Endothelial cell of umbilical vein (primary cell): ENCODE measurements around the gene AK5.

ENCODE experiments used
- JUN ChIP-seq: IDR thresholded peaks from 2 replicates; pipeline ENCODE4 v1.6.1; 2011; ENCODE audit warnings: borderline replicate concordance, low read depth; ENCODE audit not compliant: insufficient read length, insufficient read depth
- MYC ChIP-seq: IDR thresholded peaks from one replicate; pipeline ENCODE4 v1.6.1; 2011; ENCODE audit warnings: mild to moderate bottlenecking, low read depth, low read length
- TF ChIP-seq, protein P1 (sequence below), 2 donors: IDR thresholded peaks; 1 replicate in 1 of 2; 2 replicates in 1 of 2; pipeline ENCODE4 v1.5.1; 2011; ENCODE audit warnings: low read length in 2 of 2, mild to moderate bottlenecking in 2 of 2, moderate library complexity in 2 of 2, control low read depth in 1 of 2, inconsistent platforms in 1 of 2, low read depth in 1 of 2; ENCODE audit not compliant: insufficient read depth in 1 of 2; ENCODE audit errors: extremely low read depth in 1 of 2

DNA sequence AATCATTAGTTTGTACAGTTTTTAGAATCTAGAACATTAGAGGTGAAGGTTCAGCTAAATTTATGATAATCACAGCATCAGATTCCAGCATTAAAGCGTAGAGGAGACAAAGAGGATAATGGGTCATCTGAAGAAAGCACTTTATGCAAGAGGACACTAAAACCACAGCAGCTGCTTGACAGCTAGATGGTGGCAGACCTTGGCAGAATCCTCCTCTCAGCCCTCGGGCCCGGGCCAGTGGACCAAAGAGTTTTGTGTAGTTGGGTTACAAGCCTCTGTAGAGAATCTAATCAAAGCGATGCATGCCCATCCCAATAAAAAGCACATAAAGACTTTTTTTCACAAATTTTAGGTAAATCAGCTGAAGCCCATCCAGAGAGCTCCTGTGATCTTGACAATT, 59.4 kb downstream of the AK5 start:
- TF ChIP-seq, protein P1, sequence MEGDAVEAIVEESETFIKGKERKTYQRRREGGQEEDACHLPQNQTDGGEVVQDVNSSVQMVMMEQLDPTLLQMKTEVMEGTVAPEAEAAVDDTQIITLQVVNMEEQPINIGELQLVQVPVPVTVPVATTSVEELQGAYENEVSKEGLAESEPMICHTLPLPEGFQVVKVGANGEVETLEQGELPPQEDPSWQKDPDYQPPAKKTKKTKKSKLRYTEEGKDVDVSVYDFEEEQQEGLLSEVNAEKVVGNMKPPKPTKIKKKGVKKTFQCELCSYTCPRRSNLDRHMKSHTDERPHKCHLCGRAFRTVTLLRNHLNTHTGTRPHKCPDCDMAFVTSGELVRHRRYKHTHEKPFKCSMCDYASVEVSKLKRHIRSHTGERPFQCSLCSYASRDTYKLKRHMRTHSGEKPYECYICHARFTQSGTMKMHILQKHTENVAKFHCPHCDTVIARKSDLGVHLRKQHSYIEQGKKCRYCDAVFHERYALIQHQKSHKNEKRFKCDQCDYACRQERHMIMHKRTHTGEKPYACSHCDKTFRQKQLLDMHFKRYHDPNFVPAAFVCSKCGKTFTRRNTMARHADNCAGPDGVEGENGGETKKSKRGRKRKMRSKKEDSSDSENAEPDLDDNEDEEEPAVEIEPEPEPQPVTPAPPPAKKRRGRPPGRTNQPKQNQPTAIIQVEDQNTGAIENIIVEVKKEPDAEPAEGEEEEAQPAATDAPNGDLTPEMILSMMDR (IDR thresholded peaks at IDR 0.05; ENCODE audit: extremely low read depth in 1 of 2, insufficient read depth in 1 of 2, low read depth in 1 of 2, low read length in 2 of 2): no peak
- TF ChIP-seq MYC: no peak
- TF ChIP-seq JUN: no peak
